Esophagus muscularis mucosa (tissue), 4 donors: ENCODE results near the gene TDRD1.

Experiments used
- EP300 ChIP-seq: sonication (generic); formaldehyde crosslinking; IDR thresholded peaks from one replicate; pipeline ENCODE4 v1.6.1; 2017; ENCODE audit warnings: antibody characterized with exemption
- POLR2A ChIP-seq: fragments of 450-650 bp; IDR thresholded peaks from one replicate; pipeline ENCODE4 v1.6.1; 2017; ENCODE audit warnings: antibody characterized with exemption, moderate library complexity, mild to moderate bottlenecking, low read depth
- POLR2AphosphoS5 ChIP-seq, 2 donors: sonication (generic); formaldehyde crosslinking; IDR thresholded peaks; one replicate each; pipeline ENCODE4 v1.6.1; 2017; ENCODE audit warnings: antibody characterized with exemption in 2 of 2
- TF ChIP-seq, protein P1 (sequence below), 3 experiments: fragments of 200-600 bp in 2 of 3; fragments of 450-650 bp in 1 of 3; sonication (generic) in 2 of 3; IDR thresholded peaks; one replicate each; pipeline ENCODE4 v1.5.1; 2017 to 2019; ENCODE audit warnings: antibody characterized with exemption in 3 of 3, mild to moderate bottlenecking in 2 of 3, moderate library complexity in 1 of 3

GRCh38 chr10:114181971-114182370, 2.8 kb downstream of the TDRD1 start:
- TF ChIP-seq, protein P1, sequence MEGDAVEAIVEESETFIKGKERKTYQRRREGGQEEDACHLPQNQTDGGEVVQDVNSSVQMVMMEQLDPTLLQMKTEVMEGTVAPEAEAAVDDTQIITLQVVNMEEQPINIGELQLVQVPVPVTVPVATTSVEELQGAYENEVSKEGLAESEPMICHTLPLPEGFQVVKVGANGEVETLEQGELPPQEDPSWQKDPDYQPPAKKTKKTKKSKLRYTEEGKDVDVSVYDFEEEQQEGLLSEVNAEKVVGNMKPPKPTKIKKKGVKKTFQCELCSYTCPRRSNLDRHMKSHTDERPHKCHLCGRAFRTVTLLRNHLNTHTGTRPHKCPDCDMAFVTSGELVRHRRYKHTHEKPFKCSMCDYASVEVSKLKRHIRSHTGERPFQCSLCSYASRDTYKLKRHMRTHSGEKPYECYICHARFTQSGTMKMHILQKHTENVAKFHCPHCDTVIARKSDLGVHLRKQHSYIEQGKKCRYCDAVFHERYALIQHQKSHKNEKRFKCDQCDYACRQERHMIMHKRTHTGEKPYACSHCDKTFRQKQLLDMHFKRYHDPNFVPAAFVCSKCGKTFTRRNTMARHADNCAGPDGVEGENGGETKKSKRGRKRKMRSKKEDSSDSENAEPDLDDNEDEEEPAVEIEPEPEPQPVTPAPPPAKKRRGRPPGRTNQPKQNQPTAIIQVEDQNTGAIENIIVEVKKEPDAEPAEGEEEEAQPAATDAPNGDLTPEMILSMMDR (IDR thresholded peaks at IDR 0.05) = no peak
- TF ChIP-seq POLR2AphosphoS5 (IDR thresholded peaks at IDR 0.05) (no peak), POLR2A (no peak), EP300 (no peak)
